ENCODE data around the gene RAX2.

DNA sequence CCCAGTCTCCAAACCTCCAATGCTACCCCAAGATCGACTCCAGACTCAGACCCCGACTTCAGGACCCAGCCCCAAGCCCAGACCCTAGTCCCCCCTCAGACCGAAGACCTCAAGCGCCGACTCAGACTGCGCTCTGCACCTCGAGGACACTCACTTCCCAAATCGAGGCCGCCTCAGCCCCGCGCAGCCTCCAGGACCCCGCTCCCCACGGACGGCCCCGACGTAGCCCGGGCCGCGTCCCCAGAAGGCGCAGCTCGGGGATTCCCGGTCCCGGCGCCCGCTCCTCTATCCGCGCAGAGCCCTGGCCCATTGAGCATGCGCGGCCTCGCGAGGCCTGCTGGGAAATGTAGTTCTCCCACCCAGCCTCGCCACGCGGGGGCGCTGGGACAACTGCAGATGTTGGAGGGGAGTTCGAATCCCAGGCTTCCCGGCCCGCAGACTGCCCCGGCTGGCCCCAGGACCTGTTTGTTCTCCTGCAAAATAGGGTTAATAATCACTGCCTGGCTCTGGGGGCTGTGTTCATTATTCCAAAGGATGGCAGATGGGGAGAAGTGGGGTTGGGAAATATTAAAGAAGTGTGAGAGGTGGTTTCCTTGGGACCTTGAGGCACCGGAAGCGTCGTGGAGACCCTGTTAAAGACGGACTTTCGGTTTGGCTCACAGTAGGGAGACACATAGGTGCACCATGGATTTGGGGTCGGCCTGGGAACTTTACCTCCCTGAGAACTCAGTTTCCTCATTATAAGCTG lies 10.5 kb downstream of the RAX2 start, which contains the start of gene APBA3:
- no peak for TF ChIP-seq EZH2 (IDR thresholded peaks at IDR 0.05; ENCODE audit: insufficient read depth, poor library complexity, severe bottlenecking)
- TF ChIP-seq EZH2phosphoT487 (IDR thresholded peaks at IDR 0.05; ENCODE audit: insufficient read depth, low read depth) = no peak
